ENCODE results near the gene TCERG1L. TPM values are rescaled to one million over a fixed set of nuclear protein-coding genes. Genes with fewer than 3 reads are reported as not detected.

TCERG1L gene
- total RNA-seq, 1 donor from 2014 or later, result 0.46 TPM

DNA sequence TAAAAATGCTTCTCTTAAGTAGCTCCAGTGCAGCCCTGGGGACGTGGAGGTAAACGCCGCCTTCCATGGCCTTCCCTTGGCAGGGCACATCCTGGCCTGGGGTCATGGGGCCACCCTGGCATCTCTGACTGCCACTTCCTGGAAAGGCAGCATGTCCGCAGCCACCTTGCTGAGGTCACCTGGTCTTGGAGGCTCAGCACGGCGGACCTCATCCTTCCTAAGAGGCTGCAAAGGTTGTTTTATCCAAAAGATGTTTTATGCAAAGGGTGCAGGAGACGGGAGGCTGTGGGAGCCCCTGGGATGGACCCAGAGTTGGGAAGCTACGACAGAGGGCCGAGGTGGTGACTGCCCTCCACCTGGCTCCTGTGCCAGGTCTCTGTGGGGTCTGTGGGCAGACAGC, 106.0 kb downstream of the TCERG1L start:
- TF ChIP-seq, protein P1, sequence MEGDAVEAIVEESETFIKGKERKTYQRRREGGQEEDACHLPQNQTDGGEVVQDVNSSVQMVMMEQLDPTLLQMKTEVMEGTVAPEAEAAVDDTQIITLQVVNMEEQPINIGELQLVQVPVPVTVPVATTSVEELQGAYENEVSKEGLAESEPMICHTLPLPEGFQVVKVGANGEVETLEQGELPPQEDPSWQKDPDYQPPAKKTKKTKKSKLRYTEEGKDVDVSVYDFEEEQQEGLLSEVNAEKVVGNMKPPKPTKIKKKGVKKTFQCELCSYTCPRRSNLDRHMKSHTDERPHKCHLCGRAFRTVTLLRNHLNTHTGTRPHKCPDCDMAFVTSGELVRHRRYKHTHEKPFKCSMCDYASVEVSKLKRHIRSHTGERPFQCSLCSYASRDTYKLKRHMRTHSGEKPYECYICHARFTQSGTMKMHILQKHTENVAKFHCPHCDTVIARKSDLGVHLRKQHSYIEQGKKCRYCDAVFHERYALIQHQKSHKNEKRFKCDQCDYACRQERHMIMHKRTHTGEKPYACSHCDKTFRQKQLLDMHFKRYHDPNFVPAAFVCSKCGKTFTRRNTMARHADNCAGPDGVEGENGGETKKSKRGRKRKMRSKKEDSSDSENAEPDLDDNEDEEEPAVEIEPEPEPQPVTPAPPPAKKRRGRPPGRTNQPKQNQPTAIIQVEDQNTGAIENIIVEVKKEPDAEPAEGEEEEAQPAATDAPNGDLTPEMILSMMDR (IDR thresholded peaks at IDR 0.05; ENCODE audit: insufficient read depth, low read length, poor library complexity, severe bottlenecking), result no peak
- H3K36me3 ChIP-seq (ENCODE audit: control insufficient read depth, insufficient read depth, low read length), result no peaks in the 10 kb centered on the region
- DNase-seq (ENCODE audit: low read depth), result no peak
- H3K27me3 ChIP-seq (ENCODE audit: control insufficient read depth, insufficient read depth, low read length), result no peaks in the 10 kb centered on the region
- H3K4me3 ChIP-seq (ENCODE audit: low read depth, low read length), result no peak overlapping the region

GRCh38 chr10:131204406-131205152, 106.9 kb downstream of the TCERG1L start:
- TF ChIP-seq, protein P1 (IDR thresholded peaks at IDR 0.05; ENCODE audit: insufficient read depth, low read length, poor library complexity, severe bottlenecking), result no peak
- H3K36me3 ChIP-seq (ENCODE audit: control insufficient read depth, insufficient read depth, low read length), result no peaks in the 10 kb centered on the region
- no peak for DNase-seq (ENCODE audit: low read depth)
- no peak overlapping the region for H3K4me3 ChIP-seq (ENCODE audit: low read depth, low read length)
- H3K27me3 ChIP-seq (ENCODE audit: control insufficient read depth, insufficient read depth, low read length), result no peaks in the 10 kb centered on the region

DNA sequence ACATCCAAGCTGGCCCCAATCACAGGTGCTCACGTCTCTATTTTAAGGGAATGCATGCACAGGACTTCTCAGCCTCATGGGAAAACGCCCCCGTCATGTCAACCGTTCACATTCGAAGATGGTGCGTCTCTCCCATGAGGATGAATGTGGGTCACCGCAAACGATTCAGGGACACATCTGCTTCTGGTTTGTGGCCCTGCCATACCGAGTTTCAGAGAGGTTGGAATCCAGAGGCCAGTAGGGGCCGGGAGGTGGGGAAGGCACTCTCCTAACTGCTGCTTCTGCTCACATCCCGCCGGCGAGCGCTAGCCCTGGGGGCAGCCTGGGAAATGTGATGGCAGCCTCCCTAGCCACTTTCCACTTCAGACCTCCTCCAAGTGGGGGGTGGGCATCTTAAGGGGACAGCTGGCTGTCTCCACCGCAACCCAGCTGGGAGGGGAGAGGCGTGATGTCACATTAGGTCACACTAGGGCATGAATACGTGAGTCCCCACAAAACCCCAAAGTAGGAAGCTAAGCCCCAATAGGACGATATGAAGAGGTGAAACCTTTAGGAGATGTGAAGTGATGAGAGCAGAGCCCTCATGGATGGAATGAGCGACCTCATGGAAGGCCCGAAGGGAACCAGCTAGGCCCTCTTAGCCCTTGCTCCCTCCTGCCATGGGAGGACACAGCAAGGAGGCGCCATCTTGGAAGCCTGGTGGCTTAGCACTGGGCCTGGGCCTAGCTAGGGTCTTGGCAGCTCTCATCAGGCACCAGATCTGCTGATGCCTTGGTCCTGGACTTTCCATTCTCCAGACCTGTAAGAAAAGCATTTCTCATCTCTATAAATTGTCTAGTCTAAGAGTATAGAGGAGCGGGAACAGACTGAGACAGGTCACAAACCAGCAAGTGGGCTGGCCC, 107.8 kb downstream of the TCERG1L start:
- TF ChIP-seq, protein P1 (IDR thresholded peaks at IDR 0.05; ENCODE audit: insufficient read depth, low read length, poor library complexity, severe bottlenecking), result no peak
- no peaks in the 10 kb centered on the region for H3K27me3 ChIP-seq (ENCODE audit: control insufficient read depth, insufficient read depth, low read length)
- H3K4me3 ChIP-seq (ENCODE audit: low read depth, low read length), result no peak overlapping the region
- H3K36me3 ChIP-seq (ENCODE audit: control insufficient read depth, insufficient read depth, low read length), result no peaks in the 10 kb centered on the region
- no peak for DNase-seq (ENCODE audit: low read depth)

DNA sequence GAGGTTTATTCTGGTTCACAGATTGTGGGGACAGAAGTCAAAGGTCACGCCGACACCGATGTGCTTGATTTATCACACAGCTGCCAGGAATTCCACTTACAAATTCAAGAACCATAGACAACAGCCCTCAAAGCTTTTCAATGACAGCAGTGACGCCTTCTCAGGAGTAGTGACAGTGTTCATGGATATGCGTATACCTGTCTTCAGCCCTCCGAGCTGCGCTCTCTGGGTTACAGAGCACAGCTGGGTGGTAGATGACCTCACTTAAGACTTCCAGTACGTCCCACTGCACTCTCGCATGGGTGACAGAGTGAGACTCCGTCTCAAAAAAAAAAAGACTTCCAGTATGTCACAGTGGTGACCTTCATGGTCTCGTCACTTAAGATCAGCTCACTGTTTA, 108.5 kb downstream of the TCERG1L start:
- no peak for DNase-seq (ENCODE audit: low read depth)
- Histone ChIP-seq H3K27me3 (ENCODE audit: control insufficient read depth, insufficient read depth, low read length) (no peaks in the 10 kb centered on the region), H3K4me3 (ENCODE audit: low read depth, low read length) (no peak overlapping the region), H3K36me3 (ENCODE audit: control insufficient read depth, insufficient read depth, low read length) (no peaks in the 10 kb centered on the region)
- TF ChIP-seq, protein P1 (IDR thresholded peaks at IDR 0.05; ENCODE audit: insufficient read depth, low read length, poor library complexity, severe bottlenecking), result no peak

GRCh38 chr10:131201741-131202515, 109.6 kb downstream of the TCERG1L start:
- Histone ChIP-seq H3K27me3 (ENCODE audit: control insufficient read depth, insufficient read depth, low read length) (no peaks in the 10 kb centered on the region), H3K4me3 (ENCODE audit: low read depth, low read length) (no peak overlapping the region), H3K36me3 (ENCODE audit: control insufficient read depth, insufficient read depth, low read length) (no peaks in the 10 kb centered on the region)
- DNase-seq (ENCODE audit: low read depth), result no peak
- TF ChIP-seq, protein P1 (IDR thresholded peaks at IDR 0.05; ENCODE audit: insufficient read depth, low read length, poor library complexity, severe bottlenecking), result no peak

Measured in kidney epithelial cell (primary cell).